ENCODE data around the gene DCBLD2. TPM values are rescaled to one million over a fixed set of nuclear protein-coding genes. Genes with fewer than 3 reads are reported as not detected.

Gene DCBLD2
- total and polyA plus RNA-seq, 9 donors: 13.5 to 58.7 (median 38.0) TPM

DNA sequence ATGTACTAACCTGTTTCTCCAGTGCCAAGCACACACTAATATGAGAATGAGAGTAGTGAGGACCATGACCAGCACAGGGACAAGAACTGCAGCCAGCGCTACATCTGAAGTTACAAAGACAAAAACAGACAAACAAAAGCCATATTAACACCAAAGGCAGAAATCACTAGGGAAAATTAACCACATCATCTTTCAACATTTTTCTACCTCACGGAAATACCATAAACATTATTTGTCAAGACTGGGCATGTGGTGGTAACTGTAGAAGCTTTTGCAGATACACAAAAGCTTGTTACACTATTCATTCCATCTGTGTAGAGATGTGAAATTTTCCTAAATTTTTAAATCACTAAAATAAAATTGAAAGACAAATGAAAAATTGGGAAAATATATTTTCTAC is 93.4 kb downstream of the DCBLD2 start:
- no peaks in the 10 kb centered on the region for H3K27me3 ChIP-seq
- no peak overlapping the region for H3K4me3 ChIP-seq
- WGBS, 3 donors: 96 to 97% (median 97%) methylated on average over 2 of the region's 2 CpGs
- TF ChIP-seq POLR2A (IDR thresholded peaks at IDR 0.05) (no peak), EP300 (IDR thresholded peaks at IDR 0.05) (no peak)
- TF ChIP-seq, protein P1, sequence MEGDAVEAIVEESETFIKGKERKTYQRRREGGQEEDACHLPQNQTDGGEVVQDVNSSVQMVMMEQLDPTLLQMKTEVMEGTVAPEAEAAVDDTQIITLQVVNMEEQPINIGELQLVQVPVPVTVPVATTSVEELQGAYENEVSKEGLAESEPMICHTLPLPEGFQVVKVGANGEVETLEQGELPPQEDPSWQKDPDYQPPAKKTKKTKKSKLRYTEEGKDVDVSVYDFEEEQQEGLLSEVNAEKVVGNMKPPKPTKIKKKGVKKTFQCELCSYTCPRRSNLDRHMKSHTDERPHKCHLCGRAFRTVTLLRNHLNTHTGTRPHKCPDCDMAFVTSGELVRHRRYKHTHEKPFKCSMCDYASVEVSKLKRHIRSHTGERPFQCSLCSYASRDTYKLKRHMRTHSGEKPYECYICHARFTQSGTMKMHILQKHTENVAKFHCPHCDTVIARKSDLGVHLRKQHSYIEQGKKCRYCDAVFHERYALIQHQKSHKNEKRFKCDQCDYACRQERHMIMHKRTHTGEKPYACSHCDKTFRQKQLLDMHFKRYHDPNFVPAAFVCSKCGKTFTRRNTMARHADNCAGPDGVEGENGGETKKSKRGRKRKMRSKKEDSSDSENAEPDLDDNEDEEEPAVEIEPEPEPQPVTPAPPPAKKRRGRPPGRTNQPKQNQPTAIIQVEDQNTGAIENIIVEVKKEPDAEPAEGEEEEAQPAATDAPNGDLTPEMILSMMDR (IDR thresholded peaks at IDR 0.05): no peak
- intact Hi-C loops (cut with DNase I): no loop called here
- H3K4me1 ChIP-seq (ENCODE audit: insufficient read depth): no peaks in the 10 kb centered on the region
- DNase-seq: no peak
- no peaks in the 10 kb centered on the region for H3K9me3 ChIP-seq
- no peak overlapping the region for H3K27ac ChIP-seq
- H3K36me3 ChIP-seq: no peaks in the 10 kb centered on the region

DNA sequence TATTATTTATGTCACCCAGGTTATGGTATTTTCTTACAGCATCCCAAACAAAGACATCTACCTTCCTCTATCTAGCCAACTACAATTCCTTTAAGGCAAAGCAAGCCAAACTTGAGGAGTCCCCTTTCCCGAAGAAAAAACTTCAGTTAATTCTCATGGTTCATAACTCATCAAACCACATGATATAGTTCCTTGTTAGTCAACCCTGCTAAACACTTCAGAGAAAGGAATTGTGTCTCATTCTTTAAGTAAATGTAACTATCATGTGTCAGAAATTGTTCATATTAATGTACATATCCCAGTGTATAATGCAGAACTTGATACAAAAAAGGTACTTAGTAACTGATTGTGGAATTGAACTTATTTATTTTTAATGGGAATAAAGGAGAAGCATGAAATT is 93.9 kb downstream of the DCBLD2 start:
- no peaks in the 10 kb centered on the region for H3K36me3 ChIP-seq
- no peaks in the 10 kb centered on the region for H3K27me3 ChIP-seq
- no peak for DNase-seq
- no peaks in the 10 kb centered on the region for H3K4me1 ChIP-seq (ENCODE audit: insufficient read depth)
- TF ChIP-seq POLR2A (IDR thresholded peaks at IDR 0.05): no peak
- no peak for TF ChIP-seq EP300 (IDR thresholded peaks at IDR 0.05)
- TF ChIP-seq, protein P1 (IDR thresholded peaks at IDR 0.05): no peak
- no peak overlapping the region for H3K27ac ChIP-seq
- WGBS, 3 donors: 95 to 97% (median 96%) methylated on average over 1 of the region's 1 CpG
- intact Hi-C loops (cut with DNase I): no loop called here
- H3K9me3 ChIP-seq: no peaks in the 10 kb centered on the region
- H3K4me3 ChIP-seq: no peak overlapping the region

DNA sequence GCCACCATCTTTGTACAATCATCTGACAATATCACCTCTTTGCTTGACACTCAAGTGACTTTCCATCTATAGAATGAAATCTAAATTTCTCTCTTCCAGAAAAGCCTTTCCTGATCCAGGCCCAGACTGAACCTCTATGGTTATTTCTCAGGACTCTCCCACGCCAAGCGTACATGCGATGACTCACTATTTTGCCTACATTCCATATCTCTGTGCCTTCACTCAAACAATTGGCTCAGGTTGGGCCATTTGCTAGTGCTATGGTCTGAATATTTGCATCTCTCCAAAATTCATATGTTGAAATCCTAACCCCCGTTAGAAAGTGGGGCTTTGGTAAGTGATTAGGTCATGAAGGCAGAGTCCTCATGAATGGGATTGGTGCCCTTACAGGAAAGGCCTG is 94.5 kb downstream of the DCBLD2 start:
- Histone ChIP-seq H3K4me1 (ENCODE audit: insufficient read depth) (no peaks in the 10 kb centered on the region), H3K9me3 (no peaks in the 10 kb centered on the region), H3K27ac (no peak overlapping the region), H3K4me3 (no peak overlapping the region), H3K36me3 (no peaks in the 10 kb centered on the region), H3K27me3 (no peaks in the 10 kb centered on the region)
- 92 to 96% (median 93%) methylated on average over 4 of the region's 4 CpGs for WGBS, 3 donors
- TF ChIP-seq, protein P1 (IDR thresholded peaks at IDR 0.05): no peak
- TF ChIP-seq POLR2A (IDR thresholded peaks at IDR 0.05) (no peak), EP300 (IDR thresholded peaks at IDR 0.05) (no peak)
- DNase-seq: no peak
- intact Hi-C loops (cut with DNase I): no loop called here

DNA sequence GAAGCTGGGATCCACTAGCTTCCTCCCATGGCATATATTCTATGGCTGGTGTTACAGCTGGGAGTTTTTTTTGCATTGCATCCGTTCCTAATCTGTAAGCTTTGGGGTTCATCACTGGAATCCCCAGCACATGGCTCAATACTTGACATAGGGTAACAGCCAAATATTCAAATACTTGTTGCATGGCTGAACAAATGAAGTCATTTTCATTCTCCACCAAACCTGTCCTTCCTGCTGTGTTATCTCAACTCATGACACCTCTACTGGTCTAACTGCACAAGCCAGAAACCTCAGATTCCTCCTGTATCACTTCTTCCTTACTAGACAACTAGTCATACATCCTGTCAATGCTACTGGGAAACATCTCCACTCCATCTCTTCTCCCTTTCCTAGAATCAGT is 95.0 kb downstream of the DCBLD2 start:
- Histone ChIP-seq H3K9me3 (no peaks in the 10 kb centered on the region), H3K4me1 (ENCODE audit: insufficient read depth) (no peaks in the 10 kb centered on the region), H3K27me3 (no peaks in the 10 kb centered on the region), H3K27ac (no peak overlapping the region), H3K36me3 (no peaks in the 10 kb centered on the region), H3K4me3 (no peak overlapping the region)
- 76 to 90% (median 85%) methylated on average over 1 of the region's 1 CpG for WGBS, 3 donors
- no peak for TF ChIP-seq EP300 (IDR thresholded peaks at IDR 0.05)
- TF ChIP-seq, protein P1 (IDR thresholded peaks at IDR 0.05): no peak
- TF ChIP-seq POLR2A (IDR thresholded peaks at IDR 0.05): no peak
- intact Hi-C loops (cut with DNase I): no loop called here
- no peak for DNase-seq

DNA sequence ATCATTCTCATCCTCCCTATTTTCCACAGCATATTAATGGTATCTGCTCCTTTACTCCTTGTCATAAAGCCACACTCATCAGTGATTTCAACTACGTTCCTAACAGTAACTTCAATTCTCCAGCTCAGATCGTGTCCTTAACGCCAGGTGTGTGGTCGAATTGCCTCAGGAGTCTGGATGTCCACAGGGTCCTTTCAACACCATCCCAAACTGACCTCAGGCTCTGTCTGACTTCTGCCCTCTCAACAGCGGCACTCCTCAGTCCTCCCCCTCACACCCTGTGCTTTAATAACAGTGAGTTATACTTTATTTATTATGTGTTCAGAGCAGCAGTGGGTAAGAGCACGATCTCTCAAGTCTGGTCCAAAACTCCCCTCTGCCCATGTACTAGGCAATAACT is 95.9 kb downstream of the DCBLD2 start:
- Histone ChIP-seq H3K4me3 (no peak overlapping the region), H3K4me1 (ENCODE audit: insufficient read depth) (no peaks in the 10 kb centered on the region), H3K27ac (no peak overlapping the region), H3K27me3 (no peaks in the 10 kb centered on the region), H3K9me3 (no peaks in the 10 kb centered on the region), H3K36me3 (no peaks in the 10 kb centered on the region)
- WGBS, 3 donors: 71 to 78% (median 76%) methylated on average over 6 of the region's 6 CpGs
- TF ChIP-seq, protein P1 (IDR thresholded peaks at IDR 0.05): no peak
- TF ChIP-seq EP300 (IDR thresholded peaks at IDR 0.05) (no peak), POLR2A (IDR thresholded peaks at IDR 0.05) (no peak)
- intact Hi-C loops (cut with DNase I): no loop called here
- DNase-seq: no peak
